Measurements from ENCODE around the gene TRAK1. TPM values are rescaled to one million over a fixed set of nuclear protein-coding genes. Genes with fewer than 3 reads are reported as not detected.

Gene TRAK1
- polyA plus RNA-seq, 1 donor (not counting 4 experiments of a cell fraction or from before 2014, with no cell fraction given): 58.2 TPM

GRCh38 chr3:42228796-42229195, 137.6 kb downstream of the TRAK1 start:
- no peaks in the 10 kb centered on the region for H3K79me2 ChIP-seq (ENCODE audit: control insufficient read depth, insufficient read depth, low read length)
- H3K4me1 ChIP-seq (ENCODE audit: control insufficient read depth, extremely low read depth, insufficient read depth, low read length): no peaks in the 10 kb centered on the region
- H3K36me3 ChIP-seq (ENCODE audit: control insufficient read depth in 2 of 2, extremely low read depth in 1 of 2, insufficient read depth in 2 of 2, low read length in 2 of 2): peaks cover 4 to 5% of the 10 kb centered on the region in 2 experiments
- H4K20me1 ChIP-seq (ENCODE audit: control insufficient read depth, extremely low read depth, insufficient read depth, low read length): no peaks in the 10 kb centered on the region
- TF ChIP-seq EZH2 (IDR thresholded peaks at IDR 0.05; ENCODE audit: low read length) (no peak), CTCF (optimal IDR thresholded peaks at IDR 0.05 in 1 of 3, IDR thresholded peaks at IDR 0.05 in 1 of 3, conservative IDR thresholded peaks at IDR 0.05 in 1 of 3; ENCODE audit: extremely low read depth in 1 of 3, insufficient read depth in 2 of 3, low read length in 3 of 3) (peak; percentile 18 to 45 (median 38))
- H3K4me3 ChIP-seq (ENCODE audit: control insufficient read depth in 2 of 3, extremely low read depth in 1 of 3, insufficient read depth in 2 of 3, low read depth in 1 of 3, low read length in 3 of 3): no peak overlapping the region
- no peaks in the 10 kb centered on the region for H3K9me3 ChIP-seq (ENCODE audit: control insufficient read depth, low read depth, low read length)
- H3K27me3 ChIP-seq (ENCODE audit: control insufficient read depth, extremely low read depth, insufficient read depth, low read length): no peaks in the 10 kb centered on the region
- peak; percentile 34 for FAIRE-seq
- H3K9ac ChIP-seq (ENCODE audit: control insufficient read depth, extremely low read depth, insufficient read depth, low read length): no peak overlapping the region
- no peak overlapping the region for H3K27ac ChIP-seq (ENCODE audit: control insufficient read depth, insufficient read depth, low read length)
- DNase-seq (ENCODE audit: low read depth, low spot score): no peak
- dilution Hi-C loops (cut with MboI; ENCODE audit: extremely low pct_ligation_motif_present, low sequenced_read_pairs): no loop called here
- H3K4me2 ChIP-seq (ENCODE audit: control insufficient read depth, extremely low read depth, insufficient read depth, low read depth, low read length): no peak overlapping the region
- H2AFZ ChIP-seq (ENCODE audit: control insufficient read depth, low read length): no peak overlapping the region
- H3K9me1 ChIP-seq (ENCODE audit: control insufficient read depth, extremely low read depth, insufficient read depth, low read length): no peaks in the 10 kb centered on the region

GRCh38 chr3:42229266-42229941, 138.2 kb downstream of the TRAK1 start:
- TF ChIP-seq EZH2 (IDR thresholded peaks at IDR 0.05; ENCODE audit: low read length) (no peak), CTCF (optimal IDR thresholded peaks at IDR 0.05 in 1 of 3, IDR thresholded peaks at IDR 0.05 in 1 of 3, conservative IDR thresholded peaks at IDR 0.05 in 1 of 3; ENCODE audit: extremely low read depth in 1 of 3, insufficient read depth in 2 of 3, low read length in 3 of 3) (no peak)
- no peaks in the 10 kb centered on the region for H3K9me1 ChIP-seq (ENCODE audit: control insufficient read depth, extremely low read depth, insufficient read depth, low read length)

More at GRCh38 chr3:42229266-42229941, 138.2 kb downstream of the TRAK1 start:
- no peak overlapping the region for H3K4me3 ChIP-seq (ENCODE audit: control insufficient read depth in 2 of 3, extremely low read depth in 1 of 3, insufficient read depth in 2 of 3, low read depth in 1 of 3, low read length in 3 of 3)
- H3K36me3 ChIP-seq (ENCODE audit: control insufficient read depth in 2 of 2, extremely low read depth in 1 of 2, insufficient read depth in 2 of 2, low read length in 2 of 2): peaks cover 3 to 5% of the 10 kb centered on the region in 2 experiments
- FAIRE-seq (no peak), DNase-seq (ENCODE audit: low read depth, low spot score) (no peak)
- H3K9me3 ChIP-seq (ENCODE audit: control insufficient read depth, low read depth, low read length): no peaks in the 10 kb centered on the region
- peaks cover 1% of the 10 kb centered on the region for H3K27me3 ChIP-seq (ENCODE audit: control insufficient read depth, extremely low read depth, insufficient read depth, low read length)
- H3K4me2 ChIP-seq (ENCODE audit: control insufficient read depth, extremely low read depth, insufficient read depth, low read depth, low read length): no peak overlapping the region
- no peak overlapping the region for H3K27ac ChIP-seq (ENCODE audit: control insufficient read depth, insufficient read depth, low read length)
- no peak overlapping the region for H2AFZ ChIP-seq (ENCODE audit: control insufficient read depth, low read length)
- dilution Hi-C loops (cut with MboI; ENCODE audit: extremely low pct_ligation_motif_present, low sequenced_read_pairs): no loop called here
- no peaks in the 10 kb centered on the region for H3K4me1 ChIP-seq (ENCODE audit: control insufficient read depth, extremely low read depth, insufficient read depth, low read length)
- no peaks in the 10 kb centered on the region for H3K79me2 ChIP-seq (ENCODE audit: control insufficient read depth, insufficient read depth, low read length)
- no peak overlapping the region for H3K9ac ChIP-seq (ENCODE audit: control insufficient read depth, extremely low read depth, insufficient read depth, low read length)
- no peaks in the 10 kb centered on the region for H4K20me1 ChIP-seq (ENCODE audit: control insufficient read depth, extremely low read depth, insufficient read depth, low read length)
